PC-9 (cell line): Measurements from ENCODE around the gene IQSEC3.

Experiments
- EZH2 ChIP-seq: fragments of 200-600 bp; sonication (generic); IDR thresholded peaks from 2 replicates; pipeline ENCODE4 v1.8.0; 2017; ENCODE audit warnings: antibody characterized with exemption, low read depth
- TF ChIP-seq, protein P1 (sequence below): fragments of 200-600 bp; sonication (generic); conservative IDR thresholded peaks from 2 replicates; pipeline ENCODE4 v1.6.1; 2017; ENCODE audit warnings: mixed run types, antibody characterized with exemption, mild to moderate bottlenecking, moderate library complexity

DNA sequence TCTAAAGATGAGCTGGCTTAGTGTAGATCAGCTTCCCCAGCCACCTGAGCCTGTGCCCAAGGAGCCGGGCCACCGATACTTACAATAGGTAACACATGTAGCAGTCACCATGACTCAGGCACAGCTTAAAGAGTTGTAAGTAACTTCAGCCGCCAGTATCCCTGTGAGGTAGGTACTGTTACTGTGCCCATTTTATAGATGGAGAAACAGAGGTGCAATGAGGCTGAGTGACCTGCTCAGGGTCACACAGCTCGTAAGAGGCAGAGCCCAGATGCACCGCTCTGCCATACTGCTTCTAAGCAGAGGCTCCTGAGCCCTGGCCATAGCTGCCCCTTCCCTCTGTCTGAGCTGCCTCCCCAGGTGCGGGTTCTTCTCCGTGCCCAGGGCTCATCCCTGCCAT lies 58.5 kb downstream of the IQSEC3 start:
- TF ChIP-seq, protein P1, sequence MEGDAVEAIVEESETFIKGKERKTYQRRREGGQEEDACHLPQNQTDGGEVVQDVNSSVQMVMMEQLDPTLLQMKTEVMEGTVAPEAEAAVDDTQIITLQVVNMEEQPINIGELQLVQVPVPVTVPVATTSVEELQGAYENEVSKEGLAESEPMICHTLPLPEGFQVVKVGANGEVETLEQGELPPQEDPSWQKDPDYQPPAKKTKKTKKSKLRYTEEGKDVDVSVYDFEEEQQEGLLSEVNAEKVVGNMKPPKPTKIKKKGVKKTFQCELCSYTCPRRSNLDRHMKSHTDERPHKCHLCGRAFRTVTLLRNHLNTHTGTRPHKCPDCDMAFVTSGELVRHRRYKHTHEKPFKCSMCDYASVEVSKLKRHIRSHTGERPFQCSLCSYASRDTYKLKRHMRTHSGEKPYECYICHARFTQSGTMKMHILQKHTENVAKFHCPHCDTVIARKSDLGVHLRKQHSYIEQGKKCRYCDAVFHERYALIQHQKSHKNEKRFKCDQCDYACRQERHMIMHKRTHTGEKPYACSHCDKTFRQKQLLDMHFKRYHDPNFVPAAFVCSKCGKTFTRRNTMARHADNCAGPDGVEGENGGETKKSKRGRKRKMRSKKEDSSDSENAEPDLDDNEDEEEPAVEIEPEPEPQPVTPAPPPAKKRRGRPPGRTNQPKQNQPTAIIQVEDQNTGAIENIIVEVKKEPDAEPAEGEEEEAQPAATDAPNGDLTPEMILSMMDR: no peak
- no peak for TF ChIP-seq EZH2
